Measurements from ENCODE around the gene NHSL1. TPM values are rescaled to one million over a fixed set of nuclear protein-coding genes. Genes with fewer than 3 reads are reported as not detected.

NHSL1 gene
- total and polyA plus RNA-seq, 9 of the 15 experiments (the other 6 are each of a cell fraction or from before 2014, with no cell fraction given), result 0.09 to 0.20 TPM; not detected in 7

- no peak for TF ChIP-seq SMARCA4 (IDR thresholded peaks at IDR 0.05)
- TF ChIP-seq TFE3 (CRISPR knock-in tag; IDR thresholded peaks at IDR 0.05), result no peak
- no peak for TF ChIP-seq ZNF134 (CRISPR knock-in tag; conservative IDR thresholded peaks at IDR 0.05)
- TF ChIP-seq HBP1 (CRISPR knock-in tag; IDR thresholded peaks at IDR 0.05), result 0 out of 2 replicates have a peak, but pooled peaks have one; percentile 35
- TF ChIP-seq LCOR (CRISPR knock-in tag; IDR thresholded peaks at IDR 0.05), result no peak
- no peak for TF ChIP-seq YY1 (IDR thresholded peaks at IDR 0.05; ENCODE audit: borderline replicate concordance in 1 of 3, control insufficient read depth in 1 of 3, extremely low read depth in 1 of 3, insufficient read depth in 3 of 3, insufficient read length in 1 of 3, insufficient replicate concordance in 2 of 3, low read depth in 1 of 3, low read length in 2 of 3)
- peak; percentile 9; the same call in 1 of the 2 replicates for TF ChIP-seq ELF1 (tag; IDR thresholded peaks at IDR 0.05)
- no peak for TF ChIP-seq MCM5 (IDR thresholded peaks at IDR 0.05; ENCODE audit: low read depth)
- TF ChIP-seq ZFP1 (CRISPR knock-in tag; IDR thresholded peaks at IDR 0.05), result no peak
- peak in 1 of 2 experiments; percentile 31; a peak in 1 of 4 replicates for TF ChIP-seq SIN3A (IDR thresholded peaks at IDR 0.05; ENCODE audit: borderline replicate concordance in 2 of 2, control insufficient read depth in 1 of 2, low read depth in 2 of 2, low read length in 2 of 2)
- no peak for TF ChIP-seq FOS (IDR thresholded peaks at IDR 0.05; ENCODE audit: extremely low read depth, insufficient read length)
- no peak for TF ChIP-seq BCOR (IDR thresholded peaks at IDR 0.05)
- no peak for TF ChIP-seq SOX6 (IDR thresholded peaks at IDR 0.05)
- TF ChIP-seq PHF20 (IDR thresholded peaks at IDR 0.05; ENCODE audit: partially characterized antibody), result no peak
- TF ChIP-seq ZFP36 (IDR thresholded peaks at IDR 0.05; ENCODE audit: low read depth, low read length, partially characterized antibody), result no peak
- TF ChIP-seq HLTF (IDR thresholded peaks at IDR 0.05), result no peak
- TF ChIP-seq ZBTB7A (IDR thresholded peaks at IDR 0.05; ENCODE audit: borderline replicate concordance, control insufficient read depth, low read depth, low read length), result peak; percentile 24; the same call in 1 of the 2 replicates
- 0 out of 2 replicates have a peak, but pooled peaks have one; percentile 35 for TF ChIP-seq LARP7 (IDR thresholded peaks at IDR 0.05)
- TF ChIP-seq USF1 (CRISPR knock-in tag; IDR thresholded peaks at IDR 0.05), result no peak
- TF ChIP-seq HNRNPH1 (optimal IDR thresholded peaks at IDR 0.05; ENCODE audit: low read depth, low read length), result no peak
- 0 out of 2 replicates have a peak, but pooled peaks have one; percentile 28 for TF ChIP-seq FOXP4 (CRISPR knock-in tag; IDR thresholded peaks at IDR 0.05; ENCODE audit: borderline replicate concordance)
- TF ChIP-seq NR2F6 (CRISPR knock-in tag; IDR thresholded peaks at IDR 0.05), result no peak
- TF ChIP-seq DACH1 (IDR thresholded peaks at IDR 0.05; ENCODE audit: partially characterized antibody), result no peak
Observed at GRCh38 chr6:138404666-138405337, 94.5 kb downstream of the NHSL1 start (continued).

Measured in K562 (cell line).